ENCODE data around the gene CCDC158.
"Not testable (repeated sequence)": the region's sequence is repeated elsewhere in the genome, so short reads cannot be mapped to it uniquely, and the experiment has no call there.

CCDC158 gene

DNA sequence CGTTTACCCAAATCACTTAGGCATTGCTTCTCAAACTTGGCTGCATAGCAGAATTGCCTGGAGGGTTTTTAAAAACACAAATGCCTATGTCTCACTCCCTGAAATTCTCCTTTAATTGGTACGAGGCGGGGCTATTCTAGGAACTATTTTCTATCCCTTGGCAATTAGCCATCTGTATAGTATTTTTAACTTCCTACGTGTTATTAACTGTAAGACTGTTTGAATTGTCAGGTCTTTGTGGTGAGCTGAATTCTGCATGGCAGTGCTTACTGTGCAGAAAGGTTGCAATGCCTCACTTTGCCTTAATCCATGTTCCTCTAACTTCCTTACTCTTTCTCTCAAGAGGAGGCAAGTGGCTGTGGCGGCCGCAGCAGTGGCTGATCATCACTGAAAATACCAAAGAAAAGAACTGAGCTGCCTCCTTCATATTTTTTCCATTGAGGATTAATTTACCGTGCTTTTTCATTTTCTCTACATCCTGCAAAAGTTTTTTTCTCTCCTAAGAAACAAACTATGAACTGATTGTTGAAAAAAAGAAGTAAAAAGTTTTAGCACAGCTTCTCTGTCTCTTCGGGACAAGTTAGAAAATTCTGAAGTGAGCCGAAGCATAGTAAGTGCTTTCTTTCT lies 14.1 kb upstream of the CCDC158 start, which contains the start of gene SHROOM3:
SHROOM3 (plus strand) TSS at position 329 of the 627 bp plus-strand sequence. CDS start 824 bp downstream, outside the sequence.
- peak within 1 kb of the TSS in 5 of 21 experiments; percentile 6 to 30 (median 22) for H3K27ac ChIP-seq
- peak within 1 kb of the TSS in 1 of 7 experiments; percentile 10 for H3K4me3 ChIP-seq

- no peak overlapping the region for H3K4me3 ChIP-seq
- H3K27ac ChIP-seq: no peak overlapping the region
Measured at GRCh38 chr4:76430519-76431388, 9.8 kb upstream of the CCDC158 start.

DNA sequence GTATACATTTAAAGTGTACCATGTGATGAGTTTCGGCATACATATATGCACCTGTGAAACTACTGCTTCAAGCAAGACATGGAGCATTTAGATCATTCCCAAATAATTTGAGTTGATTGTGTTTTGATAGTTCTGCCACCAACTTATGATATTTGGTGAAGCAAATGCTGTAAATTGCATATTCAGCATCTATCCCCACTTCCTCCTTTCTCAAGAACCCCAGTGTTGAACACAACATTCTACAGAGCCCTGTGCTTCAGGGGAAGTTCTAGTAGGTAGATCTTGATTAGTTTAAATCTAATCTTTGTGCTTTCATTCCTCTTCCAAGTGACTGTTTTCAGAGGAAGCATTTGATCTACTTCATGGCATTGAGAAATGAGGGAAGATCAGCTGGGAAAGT lies 8.7 kb upstream of the CCDC158 start:
- H3K27ac ChIP-seq: no peak overlapping the region
- no peak overlapping the region for H3K4me3 ChIP-seq

- Histone ChIP-seq H3K27ac (no peak overlapping the region), H3K4me3 (no peak overlapping the region)
Measured at GRCh38 chr4:76426272-76426671, 5.3 kb upstream of the CCDC158 start.

- not testable (repeated sequence) for H3K27ac ChIP-seq, H3K4me3 ChIP-seq
Measured at GRCh38 chr4:76423159-76423558, 2.2 kb upstream of the CCDC158 start.

DNA sequence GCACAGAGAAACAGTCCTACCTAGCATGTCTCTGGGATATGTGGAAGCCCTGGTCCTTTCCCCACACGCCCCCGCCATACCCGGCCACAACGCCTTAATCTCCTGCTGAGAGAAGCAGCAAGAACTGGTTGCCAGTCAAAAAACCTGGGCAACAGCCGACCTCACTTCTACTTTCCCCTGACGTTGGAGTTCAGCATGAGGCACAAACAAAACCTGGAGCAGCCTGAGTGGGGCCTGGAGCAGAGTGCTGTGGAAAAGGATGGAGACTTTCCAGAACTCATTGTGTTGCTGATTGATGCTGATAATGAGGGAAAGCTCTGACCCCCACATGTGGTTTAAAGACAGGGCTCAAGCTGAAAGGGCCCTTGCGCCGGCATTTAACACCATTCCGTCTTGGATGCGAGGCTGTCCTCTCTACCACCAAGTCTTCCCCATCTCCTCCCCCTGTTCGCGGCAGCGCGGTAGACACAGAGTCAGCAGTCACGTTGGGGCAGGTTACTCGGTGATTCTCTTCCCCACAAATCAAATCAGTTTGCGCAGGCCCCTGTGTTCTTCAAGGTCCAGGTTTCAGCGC lies 666 bp downstream of the CCDC158 start:
- H3K4me3 ChIP-seq: peak overlapping the region in 3 of 7 experiments; percentile 44 to 48 (median 46)
- H3K27ac ChIP-seq: peak overlapping the region in 1 of 21 experiments; percentile 45

DNA sequence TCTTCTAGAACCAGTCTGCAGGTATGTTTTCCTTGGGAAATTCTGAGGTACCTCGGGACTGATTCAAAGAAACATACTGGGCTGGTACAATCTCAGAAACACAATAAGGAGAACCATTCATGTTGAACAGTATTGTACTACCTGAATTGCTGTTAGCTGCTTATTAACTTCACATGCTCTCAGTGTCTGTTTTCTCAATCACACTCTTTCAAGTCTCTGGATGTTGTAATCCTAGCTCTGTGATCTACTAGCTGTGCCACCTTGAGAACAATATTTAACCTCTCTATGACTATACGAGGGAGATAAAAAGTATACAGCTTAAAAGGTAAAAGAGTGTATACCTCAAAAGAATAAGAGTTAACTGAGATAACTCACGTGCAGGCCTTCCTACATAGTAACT lies 10.3 kb downstream of the CCDC158 start:
- Histone ChIP-seq H3K4me3 (no peak overlapping the region), H3K27ac (no peak overlapping the region)

- Histone ChIP-seq H3K4me3 (no peak overlapping the region), H3K27ac (no peak overlapping the region)
Measured at GRCh38 chr4:76407440-76408119, 13.4 kb downstream of the CCDC158 start.

GRCh38 chr4:76406081-76406480 lies 14.9 kb downstream of the CCDC158 start:
- no peak overlapping the region for H3K4me3 ChIP-seq
- no peak overlapping the region for H3K27ac ChIP-seq

GRCh38 chr4:76401654-76402053 lies 19.3 kb downstream of the CCDC158 start:
- H3K4me3 ChIP-seq: no peak overlapping the region
- H3K27ac ChIP-seq: no peak overlapping the region

DNA sequence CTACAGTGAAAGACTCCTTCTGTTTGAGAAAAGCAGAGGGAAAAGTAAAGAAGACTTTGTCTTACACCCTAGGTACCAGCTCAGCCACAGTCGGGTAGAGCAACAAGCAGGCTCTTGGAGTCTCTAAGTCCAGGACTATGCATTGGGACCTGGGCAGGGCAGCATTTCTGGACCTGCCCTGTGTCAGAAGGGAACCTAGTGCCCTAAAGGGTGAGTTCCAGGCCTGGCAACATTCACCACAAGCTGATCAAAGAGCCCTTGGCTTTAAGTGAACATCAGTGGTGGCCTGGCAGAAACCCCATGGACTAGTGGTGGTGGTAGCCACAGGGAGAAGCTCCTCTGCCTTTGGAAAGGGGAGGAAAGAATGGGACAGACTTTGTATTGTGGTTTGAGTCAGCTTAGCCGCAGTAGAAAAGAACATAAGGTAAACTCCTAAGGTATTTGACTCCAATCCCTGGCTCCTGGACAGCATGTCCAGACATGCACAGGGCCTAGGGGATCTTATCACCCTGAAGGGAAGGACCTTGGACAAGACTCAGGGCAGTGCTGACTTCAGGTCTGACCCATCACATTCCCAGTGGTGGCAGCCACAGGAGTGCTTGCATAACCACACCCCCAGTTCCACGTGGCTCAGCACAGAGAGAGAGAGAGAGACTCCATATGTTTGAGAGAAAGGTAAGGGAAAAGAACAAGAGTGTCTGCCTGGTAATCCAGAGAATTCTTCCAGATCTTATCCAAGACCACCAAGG lies 32.6 kb downstream of the CCDC158 start:
- H3K4me3 ChIP-seq: no peak overlapping the region
- H3K27ac ChIP-seq: no peak overlapping the region

GRCh38 chr4:76386566-76387305 lies 34.2 kb downstream of the CCDC158 start:
- no peak overlapping the region for H3K4me3 ChIP-seq
- no peak overlapping the region for H3K27ac ChIP-seq

DNA sequence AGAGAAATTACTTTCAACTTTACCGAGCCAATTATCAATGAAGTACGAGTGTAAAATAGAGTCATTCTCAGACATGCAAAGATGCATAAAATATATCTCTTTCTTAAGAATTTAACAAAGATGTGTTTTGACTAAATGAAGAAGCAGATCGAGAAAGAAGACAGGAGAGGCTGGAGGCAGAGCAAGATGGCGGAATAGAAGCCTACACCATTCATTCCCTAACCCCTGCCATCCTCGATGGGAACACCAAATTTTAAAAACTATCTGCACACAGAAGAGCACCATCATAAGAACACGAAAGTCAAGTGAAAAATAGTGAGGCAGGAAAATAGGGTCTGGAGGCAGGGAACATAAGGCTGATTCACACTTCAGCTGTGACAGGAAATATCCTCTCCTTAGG lies 35.0 kb downstream of the CCDC158 start:
- H3K27ac ChIP-seq: no peak overlapping the region
- H3K4me3 ChIP-seq: no peak overlapping the region

GRCh38 chr4:76384052-76384451 lies 36.9 kb downstream of the CCDC158 start:
- H3K4me3 ChIP-seq: no peak overlapping the region
- no peak overlapping the region for H3K27ac ChIP-seq

DNA sequence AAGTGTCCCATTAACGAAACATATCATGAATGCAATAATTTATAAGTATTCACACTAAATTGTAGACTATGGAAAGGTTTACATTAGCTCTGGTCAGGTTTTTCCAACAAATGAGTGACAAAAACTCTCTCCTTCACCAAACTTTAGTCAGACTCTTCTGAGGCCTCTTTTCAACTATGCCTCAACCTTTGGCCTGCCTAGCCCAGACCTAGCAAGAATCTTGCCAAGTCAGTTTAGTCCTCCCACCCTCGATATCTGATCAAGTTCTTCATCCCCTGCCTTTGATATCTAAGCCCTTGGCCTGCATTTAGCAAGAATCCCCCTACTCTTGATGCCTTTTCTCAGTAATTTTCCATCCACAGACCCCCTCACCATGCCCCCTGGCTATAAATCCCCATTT lies 37.9 kb downstream of the CCDC158 start:
- H3K4me3 ChIP-seq: no peak overlapping the region
- H3K27ac ChIP-seq: no peak overlapping the region

DNA sequence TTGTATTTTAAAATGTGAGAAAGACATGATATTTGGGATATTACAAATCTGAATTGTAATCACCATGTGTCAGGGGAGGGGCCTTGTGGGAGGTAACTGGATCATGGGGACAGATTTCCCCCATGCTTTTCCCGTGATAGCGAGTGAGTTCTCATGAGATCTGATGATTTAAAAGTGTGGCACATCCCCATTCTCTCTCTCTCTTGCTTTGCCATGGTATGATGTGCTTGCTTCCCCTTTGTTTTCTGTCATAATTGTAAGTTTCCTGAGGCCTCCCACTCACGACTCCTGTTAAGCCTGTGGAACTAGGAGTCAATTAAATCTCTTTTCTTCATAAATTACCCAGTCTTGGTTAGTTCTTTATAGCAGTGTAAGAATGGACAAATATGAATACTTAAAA lies 39.0 kb downstream of the CCDC158 start:
- H3K4me3 ChIP-seq: no peak overlapping the region
- H3K27ac ChIP-seq: no peak overlapping the region

GRCh38 chr4:76380561-76380960 lies 40.4 kb downstream of the CCDC158 start:
- no peak overlapping the region for H3K27ac ChIP-seq
- no peak overlapping the region for H3K4me3 ChIP-seq

DNA sequence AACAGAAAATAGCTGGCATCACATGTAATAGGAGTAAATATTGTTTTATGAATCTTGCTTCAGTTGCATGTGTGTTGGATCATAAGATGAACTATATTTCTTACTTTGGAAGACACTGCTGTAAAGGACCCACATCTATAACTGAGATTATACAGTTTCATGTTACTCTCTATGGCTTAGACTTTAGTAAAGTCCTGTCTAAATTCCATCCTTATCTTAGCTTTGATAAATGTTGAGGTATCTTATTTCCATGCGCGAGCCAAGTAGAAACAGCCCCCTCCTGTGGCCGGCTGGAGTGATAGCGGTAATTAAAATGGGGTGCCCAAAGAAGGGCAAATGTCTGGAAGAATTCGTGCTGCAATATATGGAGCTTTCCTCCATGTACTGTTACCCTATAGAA lies 43.0 kb downstream of the CCDC158 start:
- Histone ChIP-seq H3K4me3 (no peak overlapping the region), H3K27ac (no peak overlapping the region)

- no peak overlapping the region for H3K27ac ChIP-seq
Measured at GRCh38 chr4:76377481-76377901, 43.5 kb downstream of the CCDC158 start.

More at GRCh38 chr4:76377481-76377901, 43.5 kb downstream of the CCDC158 start:
- H3K4me3 ChIP-seq: no peak overlapping the region
